Peyer's patch (tissue), 4 donors: Measurements from ENCODE around the gene GREM1.

Source experiments
- POLR2A ChIP-seq, 2 donors: fragments of 450-650 bp; IDR thresholded peaks; one replicate each; pipeline ENCODE4 v1.5.1; 2017; ENCODE audit warnings: antibody characterized with exemption in 2 of 2, mild to moderate bottlenecking in 2 of 2, moderate library complexity in 2 of 2
- TF ChIP-seq, protein P1 (sequence below), 6 experiments: fragments of 450-650 bp in 4 of 6; fragments of 200-600 bp in 2 of 6; sonication (generic) in 1 of 6; IDR thresholded peaks; one replicate each; pipeline ENCODE4 v1.5.1; 2017 to 2019; ENCODE audit warnings: antibody characterized with exemption in 6 of 6, mild to moderate bottlenecking in 3 of 6, moderate library complexity in 1 of 6

DNA sequence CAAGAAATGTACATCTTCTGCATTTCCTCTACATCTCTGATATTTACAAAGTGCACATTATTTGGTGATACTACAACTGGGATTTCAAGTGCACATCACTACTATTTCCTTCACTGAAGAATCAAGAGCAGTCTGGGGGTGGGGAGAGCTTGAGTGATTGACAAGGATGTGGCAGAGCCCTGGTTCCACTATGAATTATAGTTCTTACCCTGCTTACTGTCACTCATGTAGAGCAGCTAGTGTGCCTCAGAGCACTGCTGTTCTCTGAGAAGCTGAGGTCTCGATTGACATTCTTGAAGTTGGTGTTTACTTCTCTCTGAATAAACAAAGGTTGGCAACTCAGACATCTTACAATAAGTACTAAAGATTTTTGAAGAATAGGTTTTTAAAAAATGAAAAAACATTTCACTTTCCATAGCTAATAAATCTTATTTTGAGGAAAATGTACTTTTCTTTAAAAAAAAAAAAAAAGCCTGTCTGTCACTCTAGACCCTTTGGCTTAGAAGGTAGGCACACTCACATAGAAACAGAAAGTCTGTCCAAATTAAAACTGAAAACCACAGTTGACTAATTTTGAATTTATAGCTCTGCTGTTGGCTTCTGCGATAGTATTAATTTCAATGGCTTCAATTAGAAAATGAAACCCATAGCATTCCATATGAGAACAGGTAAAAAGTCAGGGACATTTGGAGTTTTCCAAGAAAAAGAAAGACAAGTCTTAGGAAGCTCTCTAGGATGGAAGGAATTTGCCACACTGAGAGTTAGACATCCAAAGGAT, 5.6 kb downstream of the GREM1 start:
- TF ChIP-seq, protein P1, sequence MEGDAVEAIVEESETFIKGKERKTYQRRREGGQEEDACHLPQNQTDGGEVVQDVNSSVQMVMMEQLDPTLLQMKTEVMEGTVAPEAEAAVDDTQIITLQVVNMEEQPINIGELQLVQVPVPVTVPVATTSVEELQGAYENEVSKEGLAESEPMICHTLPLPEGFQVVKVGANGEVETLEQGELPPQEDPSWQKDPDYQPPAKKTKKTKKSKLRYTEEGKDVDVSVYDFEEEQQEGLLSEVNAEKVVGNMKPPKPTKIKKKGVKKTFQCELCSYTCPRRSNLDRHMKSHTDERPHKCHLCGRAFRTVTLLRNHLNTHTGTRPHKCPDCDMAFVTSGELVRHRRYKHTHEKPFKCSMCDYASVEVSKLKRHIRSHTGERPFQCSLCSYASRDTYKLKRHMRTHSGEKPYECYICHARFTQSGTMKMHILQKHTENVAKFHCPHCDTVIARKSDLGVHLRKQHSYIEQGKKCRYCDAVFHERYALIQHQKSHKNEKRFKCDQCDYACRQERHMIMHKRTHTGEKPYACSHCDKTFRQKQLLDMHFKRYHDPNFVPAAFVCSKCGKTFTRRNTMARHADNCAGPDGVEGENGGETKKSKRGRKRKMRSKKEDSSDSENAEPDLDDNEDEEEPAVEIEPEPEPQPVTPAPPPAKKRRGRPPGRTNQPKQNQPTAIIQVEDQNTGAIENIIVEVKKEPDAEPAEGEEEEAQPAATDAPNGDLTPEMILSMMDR (IDR thresholded peaks at IDR 0.05) = no peak
- no peak for TF ChIP-seq POLR2A (IDR thresholded peaks at IDR 0.05)
